HEK293 (cell line): ENCODE data around the gene CLDN7.

ENCODE experiments used
- CTCF ChIA-PET: fragments of 350-600 bp; formaldehyde crosslinking; extraction: SDS; loops from one replicate; lab custom pipeline; 2021; ENCODE audit warnings: antibody characterized with exemption; lab: Yijun Ruan, JAX
- POLR2A ChIA-PET: fragments of 300-600 bp; formaldehyde crosslinking; extraction: SDS; loops from one replicate; lab custom pipeline; 2020; ENCODE audit warnings: antibody characterized with exemption, inconsistent platforms; lab: Yijun Ruan, JAX
- H3K27ac ChIP-seq: fragments of 200-500 bp; sonication (Bioruptor generic); 2 replicates; pipeline ENCODE4 v1.5.1; 2014; ENCODE audit warnings: low read depth, low read length, control low read depth, inconsistent platforms; ENCODE audit errors: extremely low read depth
- H3K36me3 ChIP-seq, 2 experiments: fragments of 200-500 bp in 1 of 2; sonication (Bioruptor generic) in 1 of 2; 1 replicate in 1 of 2; 2 replicates in 1 of 2; pipeline ENCODE4 v1.5.1; 2014 to 2017; ENCODE audit warnings: inconsistent platforms in 2 of 2, low read length in 2 of 2; ENCODE audit not compliant: control insufficient read depth in 2 of 2, insufficient read depth in 1 of 2
- H3K4me1 ChIP-seq: fragments of 200-500 bp; sonication (Bioruptor generic); 2 replicates; pipeline ENCODE4 v1.5.1; 2014; ENCODE audit warnings: mild to moderate bottlenecking, low read length, inconsistent platforms; ENCODE audit not compliant: control insufficient read depth, insufficient read depth
- H3K4me3 ChIP-seq: 2 replicates; pipeline ENCODE4 v1.5.1; 2011; ENCODE audit warnings: low read depth, mild to moderate bottlenecking, control low read depth, low read length, moderate library complexity
- H3K9me3 ChIP-seq: fragments of 200-500 bp; sonication (Bioruptor generic); 2 replicates; pipeline ENCODE4 v1.5.1; 2014; ENCODE audit warnings: low read depth, low read length, inconsistent platforms; ENCODE audit not compliant: control insufficient read depth, insufficient read depth
- MYNN ChIP-seq: fragments of 450-650 bp; formaldehyde crosslinking; IDR thresholded peaks from 2 replicates; pipeline ENCODE4 v1.5.1; 2016; ENCODE audit warnings: missing biosample characterization, missing genetic modification characterization, borderline replicate concordance
- OVOL3 ChIP-seq: fragments of 450-650 bp; formaldehyde crosslinking; IDR thresholded peaks from 2 replicates; pipeline ENCODE4 v1.5.1; 2016; ENCODE audit warnings: missing biosample characterization, missing genetic modification characterization
- SP2 ChIP-seq: fragments of 450-650 bp; formaldehyde crosslinking; IDR thresholded peaks from 2 replicates; pipeline ENCODE4 v1.5.1; 2016; ENCODE audit warnings: missing biosample characterization, missing genetic modification characterization
- SP7 ChIP-seq: fragments of 450-650 bp; formaldehyde crosslinking; IDR thresholded peaks from 2 replicates; pipeline ENCODE4 v1.5.1; 2016; ENCODE audit warnings: missing biosample characterization, missing genetic modification characterization
- ZFHX2 ChIP-seq: fragments of 450-650 bp; formaldehyde crosslinking; conservative IDR thresholded peaks from 2 replicates; pipeline ENCODE4 v1.5.1; 2016; ENCODE audit warnings: missing biosample characterization, missing genetic modification characterization
- ZFP69B ChIP-seq: fragments of 450-650 bp; formaldehyde crosslinking; IDR thresholded peaks from 2 replicates; pipeline ENCODE4 v1.5.1; 2016; ENCODE audit warnings: missing biosample characterization, missing genetic modification characterization
- ZNF138 ChIP-seq: fragments of 450-650 bp; formaldehyde crosslinking; IDR thresholded peaks from 2 replicates; pipeline ENCODE4 v1.5.1; 2016; ENCODE audit warnings: missing biosample characterization, missing genetic modification characterization, borderline replicate concordance
- ZNF239 ChIP-seq: fragments of 450-650 bp; formaldehyde crosslinking; IDR thresholded peaks from 2 replicates; pipeline ENCODE4 v1.5.1; 2016; ENCODE audit warnings: missing biosample characterization, missing genetic modification characterization
- ZNF24 ChIP-seq: fragments of 450-650 bp; formaldehyde crosslinking; IDR thresholded peaks from 2 replicates; pipeline ENCODE4 v1.5.1; 2016; ENCODE audit warnings: missing biosample characterization, missing genetic modification characterization
- ZNF391 ChIP-seq: fragments of 450-650 bp; formaldehyde crosslinking; IDR thresholded peaks from 2 replicates; pipeline ENCODE4 v1.5.1; 2016; ENCODE audit warnings: low read depth, missing biosample characterization, missing genetic modification characterization, borderline replicate concordance
- ZNF394 ChIP-seq: fragments of 450-650 bp; formaldehyde crosslinking; IDR thresholded peaks from 2 replicates; pipeline ENCODE4 v1.5.1; 2016; ENCODE audit warnings: missing biosample characterization, missing genetic modification characterization, mild to moderate bottlenecking, moderate library complexity, borderline replicate concordance
- ZNF473 ChIP-seq: fragments of 450-650 bp; formaldehyde crosslinking; IDR thresholded peaks from 2 replicates; pipeline ENCODE4 v1.5.1; 2017; ENCODE audit warnings: missing biosample characterization, missing genetic modification characterization
- TF ChIP-seq, protein P1 (sequence below): fragments of 450-650 bp; formaldehyde crosslinking; IDR thresholded peaks from 2 replicates; pipeline ENCODE4 v1.5.1; 2017; ENCODE audit warnings: missing biosample characterization, missing genetic modification characterization
- TF ChIP-seq, protein P2 (sequence below): fragments of 450-650 bp; formaldehyde crosslinking; IDR thresholded peaks from 2 replicates; pipeline ENCODE4 v1.5.1; 2016; ENCODE audit warnings: missing biosample characterization, missing genetic modification characterization
- TF ChIP-seq, protein P3 (sequence below): fragments of 450-650 bp; formaldehyde crosslinking; IDR thresholded peaks from 2 replicates; pipeline ENCODE4 v1.5.1; 2016; ENCODE audit warnings: missing biosample characterization, missing genetic modification characterization, borderline replicate concordance
- TF ChIP-seq, protein P4 (sequence below): fragments of 450-650 bp; formaldehyde crosslinking; IDR thresholded peaks from 2 replicates; pipeline ENCODE4 v1.5.1; 2016; ENCODE audit warnings: missing biosample characterization, missing genetic modification characterization

The CLDN7 gene

DNA sequence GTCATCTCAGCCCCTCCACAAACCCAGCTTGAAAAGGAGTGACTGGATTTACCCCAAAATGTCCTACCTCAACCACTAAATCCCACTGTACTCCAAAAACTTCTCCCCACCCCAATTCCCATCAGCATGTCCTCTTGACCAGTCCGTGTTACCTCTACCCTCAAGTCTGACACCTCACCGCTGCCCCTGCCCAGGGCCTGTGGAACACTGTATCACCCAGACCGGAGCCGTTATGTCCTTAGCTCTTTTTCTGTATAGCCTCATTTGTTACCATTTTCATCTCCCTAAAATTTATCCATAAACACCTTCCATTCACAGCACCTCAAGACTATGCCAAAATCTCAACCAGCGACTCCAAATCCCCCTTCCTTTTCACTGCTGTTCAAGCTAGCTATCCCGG is 25.5 kb downstream of the CLDN7 start:
- Histone ChIP-seq H3K4me1 (peaks cover 10% of the 10 kb centered on the region; the same call in 1 of the 2 replicates), H3K9me3 (no peaks in the 10 kb centered on the region), H3K36me3 (peaks cover 18 to 50% of the 10 kb centered on the region in 2 experiments), H3K4me3 (no peak overlapping the region; the same call in 1 of the 2 replicates), H3K27ac (peak overlapping the region; percentile 90)
- TF ChIP-seq, protein P1, sequence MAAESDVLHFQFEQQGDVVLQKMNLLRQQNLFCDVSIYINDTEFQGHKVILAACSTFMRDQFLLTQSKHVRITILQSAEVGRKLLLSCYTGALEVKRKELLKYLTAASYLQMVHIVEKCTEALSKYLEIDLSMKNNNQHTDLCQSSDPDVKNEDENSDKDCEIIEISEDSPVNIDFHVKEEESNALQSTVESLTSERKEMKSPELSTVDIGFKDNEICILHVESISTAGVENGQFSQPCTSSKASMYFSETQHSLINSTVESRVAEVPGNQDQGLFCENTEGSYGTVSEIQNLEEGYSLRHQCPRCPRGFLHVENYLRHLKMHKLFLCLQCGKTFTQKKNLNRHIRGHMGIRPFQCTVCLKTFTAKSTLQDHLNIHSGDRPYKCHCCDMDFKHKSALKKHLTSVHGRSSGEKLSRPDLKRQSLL (tag by site-specific recombination): no peak
- no peak for TF ChIP-seq ZNF138
- TF ChIP-seq ZFHX2: no peak
- no peak for TF ChIP-seq ZNF239 (tag by site-specific recombination)
- TF ChIP-seq ZNF394 (tag by site-specific recombination): no peak
- TF ChIP-seq MYNN: no peak
- TF ChIP-seq SP7 (tag by site-specific recombination): no peak
- TF ChIP-seq SP2 (tag by site-specific recombination): no peak
- no peak for TF ChIP-seq ZFP69B (tag by site-specific recombination)
- no peak for TF ChIP-seq OVOL3
- no peak for TF ChIP-seq ZNF391 (tag by site-specific recombination)
- TF ChIP-seq ZNF473 (tag by site-specific recombination): no peak
- no peak for TF ChIP-seq ZNF24
- TF ChIP-seq, protein P2, sequence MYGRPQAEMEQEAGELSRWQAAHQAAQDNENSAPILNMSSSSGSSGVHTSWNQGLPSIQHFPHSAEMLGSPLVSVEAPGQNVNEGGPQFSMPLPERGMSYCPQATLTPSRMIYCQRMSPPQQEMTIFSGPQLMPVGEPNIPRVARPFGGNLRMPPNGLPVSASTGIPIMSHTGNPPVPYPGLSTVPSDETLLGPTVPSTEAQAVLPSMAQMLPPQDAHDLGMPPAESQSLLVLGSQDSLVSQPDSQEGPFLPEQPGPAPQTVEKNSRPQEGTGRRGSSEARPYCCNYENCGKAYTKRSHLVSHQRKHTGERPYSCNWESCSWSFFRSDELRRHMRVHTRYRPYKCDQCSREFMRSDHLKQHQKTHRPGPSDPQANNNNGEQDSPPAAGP: no peak
- TF ChIP-seq, protein P3, sequence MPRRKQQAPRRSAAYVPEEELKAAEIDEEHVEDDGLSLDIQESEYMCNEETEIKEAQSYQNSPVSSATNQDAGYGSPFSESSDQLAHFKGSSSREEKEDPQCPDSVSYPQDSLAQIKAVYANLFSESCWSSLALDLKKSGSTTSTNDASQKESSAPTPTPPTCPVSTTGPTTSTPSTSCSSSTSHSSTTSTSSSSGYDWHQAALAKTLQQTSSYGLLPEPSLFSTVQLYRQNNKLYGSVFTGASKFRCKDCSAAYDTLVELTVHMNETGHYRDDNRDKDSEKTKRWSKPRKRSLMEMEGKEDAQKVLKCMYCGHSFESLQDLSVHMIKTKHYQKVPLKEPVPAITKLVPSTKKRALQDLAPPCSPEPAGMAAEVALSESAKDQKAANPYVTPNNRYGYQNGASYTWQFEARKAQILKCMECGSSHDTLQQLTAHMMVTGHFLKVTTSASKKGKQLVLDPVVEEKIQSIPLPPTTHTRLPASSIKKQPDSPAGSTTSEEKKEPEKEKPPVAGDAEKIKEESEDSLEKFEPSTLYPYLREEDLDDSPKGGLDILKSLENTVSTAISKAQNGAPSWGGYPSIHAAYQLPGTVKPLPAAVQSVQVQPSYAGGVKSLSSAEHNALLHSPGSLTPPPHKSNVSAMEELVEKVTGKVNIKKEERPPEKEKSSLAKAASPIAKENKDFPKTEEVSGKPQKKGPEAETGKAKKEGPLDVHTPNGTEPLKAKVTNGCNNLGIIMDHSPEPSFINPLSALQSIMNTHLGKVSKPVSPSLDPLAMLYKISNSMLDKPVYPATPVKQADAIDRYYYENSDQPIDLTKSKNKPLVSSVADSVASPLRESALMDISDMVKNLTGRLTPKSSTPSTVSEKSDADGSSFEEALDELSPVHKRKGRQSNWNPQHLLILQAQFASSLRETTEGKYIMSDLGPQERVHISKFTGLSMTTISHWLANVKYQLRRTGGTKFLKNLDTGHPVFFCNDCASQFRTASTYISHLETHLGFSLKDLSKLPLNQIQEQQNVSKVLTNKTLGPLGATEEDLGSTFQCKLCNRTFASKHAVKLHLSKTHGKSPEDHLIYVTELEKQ: no peak
- TF ChIP-seq, protein P4, sequence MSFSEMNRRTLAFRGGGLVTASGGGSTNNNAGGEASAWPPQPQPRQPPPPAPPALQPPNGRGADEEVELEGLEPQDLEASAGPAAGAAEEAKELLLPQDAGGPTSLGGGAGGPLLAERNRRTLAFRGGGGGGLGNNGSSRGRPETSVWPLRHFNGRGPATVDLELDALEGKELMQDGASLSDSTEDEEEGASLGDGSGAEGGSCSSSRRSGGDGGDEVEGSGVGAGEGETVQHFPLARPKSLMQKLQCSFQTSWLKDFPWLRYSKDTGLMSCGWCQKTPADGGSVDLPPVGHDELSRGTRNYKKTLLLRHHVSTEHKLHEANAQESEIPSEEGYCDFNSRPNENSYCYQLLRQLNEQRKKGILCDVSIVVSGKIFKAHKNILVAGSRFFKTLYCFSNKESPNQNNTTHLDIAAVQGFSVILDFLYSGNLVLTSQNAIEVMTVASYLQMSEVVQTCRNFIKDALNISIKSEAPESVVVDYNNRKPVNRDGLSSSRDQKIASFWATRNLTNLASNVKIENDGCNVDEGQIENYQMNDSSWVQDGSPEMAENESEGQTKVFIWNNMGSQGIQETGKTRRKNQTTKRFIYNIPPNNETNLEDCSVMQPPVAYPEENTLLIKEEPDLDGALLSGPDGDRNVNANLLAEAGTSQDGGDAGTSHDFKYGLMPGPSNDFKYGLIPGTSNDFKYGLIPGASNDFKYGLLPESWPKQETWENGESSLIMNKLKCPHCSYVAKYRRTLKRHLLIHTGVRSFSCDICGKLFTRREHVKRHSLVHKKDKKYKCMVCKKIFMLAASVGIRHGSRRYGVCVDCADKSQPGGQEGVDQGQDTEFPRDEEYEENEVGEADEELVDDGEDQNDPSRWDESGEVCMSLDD: no peak
- CTCF ChIA-PET: interaction anchor here (0.7 to 1.3 kb wide), 3 partner anchors 16 to 1098 kb away, joined by 3 to 6 read pairs (median 4); partner anchors contain the start of genes ACADVL and DLG4
- POLR2A ChIA-PET: interaction anchor here (0.6 to 14.2 kb wide), 3 partner anchors 15 to 77 kb away, joined by 4 to 284 read pairs (median 4); partner anchors contain the start of genes ACADVL and DLG4
